SU-DHL-6 (cell line): ENCODE results near the gene NOTUM.

Experiments
- EZH2phosphoT487 ChIP-seq: fragments of 200-600 bp; sonication (generic), shearing (Covaris generic); conservative IDR thresholded peaks from 2 replicates; pipeline ENCODE4 v1.6.1; 2018; ENCODE audit warnings: mild to moderate bottlenecking, antibody characterized with exemption, low read length, moderate library complexity, mixed read lengths
- TF ChIP-seq, protein P1 (sequence below): fragments of 200-600 bp; sonication (generic); IDR thresholded peaks from one replicate; pipeline ENCODE4 v1.5.1; 2017; ENCODE audit warnings: antibody characterized with exemption, mild to moderate bottlenecking, low read length, moderate library complexity; ENCODE audit not compliant: insufficient read depth, poor library complexity, severe bottlenecking

DNA sequence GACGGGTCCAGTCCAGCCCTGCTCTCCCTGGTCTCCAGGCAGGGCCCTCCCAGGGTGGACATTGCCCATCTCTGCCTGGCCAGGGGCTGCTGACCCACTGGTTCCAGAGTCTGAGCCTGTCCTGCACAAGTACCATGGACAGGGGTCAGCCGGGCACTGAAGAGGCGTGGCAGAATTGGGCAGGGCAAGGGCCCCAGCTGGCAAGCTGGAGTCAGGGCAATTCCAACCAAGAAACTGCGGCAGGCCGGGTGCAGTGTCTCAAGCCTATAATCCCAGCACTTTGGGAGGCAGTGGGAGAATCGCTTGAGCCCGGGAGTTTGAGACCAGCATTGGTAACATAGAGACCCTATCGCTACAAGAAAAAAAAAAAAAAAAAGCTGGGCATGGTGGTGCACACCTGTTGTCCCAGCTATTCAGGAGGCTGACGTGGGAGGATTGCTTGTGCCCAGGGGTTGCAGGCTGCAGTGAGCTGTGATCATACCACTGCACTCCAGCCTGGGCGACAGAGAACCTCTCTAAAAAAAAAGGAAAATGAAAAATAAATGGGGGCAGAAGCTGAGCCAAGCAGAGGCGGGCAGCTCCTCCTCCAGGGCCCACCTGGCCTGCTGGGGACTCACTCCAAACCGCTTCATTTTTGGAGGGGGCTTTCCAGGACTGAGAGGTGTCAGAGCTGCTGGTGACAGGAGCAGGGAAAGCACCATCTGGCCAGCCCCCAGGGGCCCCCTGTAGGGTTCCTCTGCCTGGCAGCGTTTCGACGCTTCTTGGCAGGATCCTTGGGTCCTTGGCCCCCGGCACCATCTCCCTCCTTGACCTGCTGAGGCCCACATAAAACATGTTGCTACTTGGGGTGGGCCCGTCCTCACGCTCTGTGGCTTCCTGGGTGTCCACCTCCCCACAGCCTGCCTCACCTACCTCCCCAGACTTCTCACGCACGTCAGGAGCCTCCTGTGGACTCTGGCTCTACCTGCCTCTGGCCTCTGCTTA, 30.6 kb downstream of the NOTUM start:
- TF ChIP-seq, protein P1, sequence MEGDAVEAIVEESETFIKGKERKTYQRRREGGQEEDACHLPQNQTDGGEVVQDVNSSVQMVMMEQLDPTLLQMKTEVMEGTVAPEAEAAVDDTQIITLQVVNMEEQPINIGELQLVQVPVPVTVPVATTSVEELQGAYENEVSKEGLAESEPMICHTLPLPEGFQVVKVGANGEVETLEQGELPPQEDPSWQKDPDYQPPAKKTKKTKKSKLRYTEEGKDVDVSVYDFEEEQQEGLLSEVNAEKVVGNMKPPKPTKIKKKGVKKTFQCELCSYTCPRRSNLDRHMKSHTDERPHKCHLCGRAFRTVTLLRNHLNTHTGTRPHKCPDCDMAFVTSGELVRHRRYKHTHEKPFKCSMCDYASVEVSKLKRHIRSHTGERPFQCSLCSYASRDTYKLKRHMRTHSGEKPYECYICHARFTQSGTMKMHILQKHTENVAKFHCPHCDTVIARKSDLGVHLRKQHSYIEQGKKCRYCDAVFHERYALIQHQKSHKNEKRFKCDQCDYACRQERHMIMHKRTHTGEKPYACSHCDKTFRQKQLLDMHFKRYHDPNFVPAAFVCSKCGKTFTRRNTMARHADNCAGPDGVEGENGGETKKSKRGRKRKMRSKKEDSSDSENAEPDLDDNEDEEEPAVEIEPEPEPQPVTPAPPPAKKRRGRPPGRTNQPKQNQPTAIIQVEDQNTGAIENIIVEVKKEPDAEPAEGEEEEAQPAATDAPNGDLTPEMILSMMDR = no peak
- no peak for TF ChIP-seq EZH2phosphoT487
